ENCODE data around the gene IL1RL1. TPM values are rescaled to one million over a fixed set of nuclear protein-coding genes. Genes with fewer than 3 reads are reported as not detected.

The IL1RL1 gene
- polyA plus RNA-seq, 1 of the 3 experiments (the other 2 are of a cell fraction) = not detected

DNA sequence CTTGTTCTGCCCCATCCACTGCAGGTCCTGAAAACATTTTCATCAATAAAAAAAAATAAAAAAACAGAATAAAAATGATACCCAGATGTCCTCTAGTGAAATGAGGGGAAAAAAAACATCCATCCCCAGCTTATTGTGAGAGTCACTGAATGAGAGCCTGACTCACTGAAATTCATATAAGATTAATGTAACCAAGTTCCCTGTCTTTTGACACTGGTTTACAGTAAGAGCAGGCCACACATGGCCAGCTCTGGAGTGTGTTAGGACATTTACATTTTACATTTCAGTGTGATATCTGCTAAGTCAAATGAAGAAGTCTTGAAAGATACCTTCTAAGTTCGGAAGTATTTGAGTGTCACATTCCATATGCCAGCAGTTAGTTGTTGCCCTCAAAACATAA is 23.1 kb downstream of the IL1RL1 start:
- Histone ChIP-seq H3K79me2 (ENCODE audit: insufficient read depth) (no peaks in the 10 kb centered on the region), H3K4me2 (no peak overlapping the region), H3K4me3 (ENCODE audit: low read depth in 2 of 2, low read length in 1 of 2) (no peak overlapping the region), H3K27me3 (ENCODE audit: insufficient read depth) (no peaks in the 10 kb centered on the region; the same call in 1 of the 2 replicates), H4K20me1 (ENCODE audit: insufficient read depth) (no peaks in the 10 kb centered on the region), H3K9me2 (no peaks in the 10 kb centered on the region), H3K36me3 (replicated peaks in 1 of 2; ENCODE audit: control insufficient read depth in 1 of 2, insufficient read depth in 2 of 2, low read length in 1 of 2) (no peaks in the 10 kb centered on the region), H2AFZ (ENCODE audit: low read depth) (no peak overlapping the region), H3K27ac (ENCODE audit: low read depth in 2 of 2, low read length in 1 of 2) (no peak overlapping the region), H3K9ac (no peak overlapping the region), H3F3A (replicated peaks; ENCODE audit: insufficient read depth) (no peaks in the 10 kb centered on the region), H3K9me3 (no peaks in the 10 kb centered on the region), H3K4me1 (ENCODE audit: control insufficient read depth in 1 of 2, insufficient read depth in 2 of 2, low read depth in 1 of 2, low read length in 1 of 2) (no peaks in the 10 kb centered on the region)
- no peak for DNase-seq
- 10% methylated on average over 1 of the region's 1 CpG for WGBS (ENCODE audit: low lambda C conversion rate)
- ChIA-PET CTCF (interaction anchor here (0.6 kb wide), 1 partner anchor 94 kb away, joined by 3 read pairs; no protein-coding TSS in a partner anchor), POLR2A (no interaction called here)
- TF ChIP-seq MXI1 (IDR thresholded peaks at IDR 0.05; ENCODE audit: low read depth, low read length) = no peak
- no peak for TF ChIP-seq TCF12 (IDR thresholded peaks at IDR 0.05)
- TF ChIP-seq NRF1 (IDR thresholded peaks at IDR 0.05; ENCODE audit: low read depth, low read length) = no peak
- no peak for TF ChIP-seq NFIC (IDR thresholded peaks at IDR 0.05; ENCODE audit: borderline replicate concordance)
- TF ChIP-seq CHD2 (IDR thresholded peaks at IDR 0.05; ENCODE audit: low read length, partially characterized antibody) = no peak
- TF ChIP-seq RAD21 (IDR thresholded peaks at IDR 0.05; ENCODE audit: low read length) = no peak
- TF ChIP-seq, protein P1, sequence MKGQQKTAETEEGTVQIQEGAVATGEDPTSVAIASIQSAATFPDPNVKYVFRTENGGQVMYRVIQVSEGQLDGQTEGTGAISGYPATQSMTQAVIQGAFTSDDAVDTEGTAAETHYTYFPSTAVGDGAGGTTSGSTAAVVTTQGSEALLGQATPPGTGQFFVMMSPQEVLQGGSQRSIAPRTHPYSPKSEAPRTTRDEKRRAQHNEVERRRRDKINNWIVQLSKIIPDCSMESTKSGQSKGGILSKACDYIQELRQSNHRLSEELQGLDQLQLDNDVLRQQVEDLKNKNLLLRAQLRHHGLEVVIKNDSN (IDR thresholded peaks at IDR 0.05; ENCODE audit: borderline replicate concordance, low read depth) = no peak
- TF ChIP-seq, protein P2, sequence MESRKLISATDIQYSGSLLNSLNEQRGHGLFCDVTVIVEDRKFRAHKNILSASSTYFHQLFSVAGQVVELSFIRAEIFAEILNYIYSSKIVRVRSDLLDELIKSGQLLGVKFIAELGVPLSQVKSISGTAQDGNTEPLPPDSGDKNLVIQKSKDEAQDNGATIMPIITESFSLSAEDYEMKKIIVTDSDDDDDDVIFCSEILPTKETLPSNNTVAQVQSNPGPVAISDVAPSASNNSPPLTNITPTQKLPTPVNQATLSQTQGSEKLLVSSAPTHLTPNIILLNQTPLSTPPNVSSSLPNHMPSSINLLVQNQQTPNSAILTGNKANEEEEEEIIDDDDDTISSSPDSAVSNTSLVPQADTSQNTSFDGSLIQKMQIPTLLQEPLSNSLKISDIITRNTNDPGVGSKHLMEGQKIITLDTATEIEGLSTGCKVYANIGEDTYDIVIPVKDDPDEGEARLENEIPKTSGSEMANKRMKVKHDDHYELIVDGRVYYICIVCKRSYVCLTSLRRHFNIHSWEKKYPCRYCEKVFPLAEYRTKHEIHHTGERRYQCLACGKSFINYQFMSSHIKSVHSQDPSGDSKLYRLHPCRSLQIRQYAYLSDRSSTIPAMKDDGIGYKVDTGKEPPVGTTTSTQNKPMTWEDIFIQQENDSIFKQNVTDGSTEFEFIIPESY (IDR thresholded peaks at IDR 0.05; ENCODE audit: borderline replicate concordance, low read depth) = no peak
- TF ChIP-seq RXRA (IDR thresholded peaks at IDR 0.05; ENCODE audit: borderline replicate concordance, low read depth) = no peak
- no peak for TF ChIP-seq EP300 (IDR thresholded peaks at IDR 0.05; ENCODE audit: borderline replicate concordance in 1 of 2, low read depth in 1 of 2, low read length in 1 of 2)
- TF ChIP-seq YY1 (IDR thresholded peaks at IDR 0.05; ENCODE audit: low read depth) = no peak
- no peak for TF ChIP-seq ELF1 (IDR thresholded peaks at IDR 0.05)
- TF ChIP-seq JUND (IDR thresholded peaks at IDR 0.05) = no peak
- TF ChIP-seq SMC3 (IDR thresholded peaks at IDR 0.05; ENCODE audit: low read depth, low read length) = no peak
- TF ChIP-seq, protein P3, sequence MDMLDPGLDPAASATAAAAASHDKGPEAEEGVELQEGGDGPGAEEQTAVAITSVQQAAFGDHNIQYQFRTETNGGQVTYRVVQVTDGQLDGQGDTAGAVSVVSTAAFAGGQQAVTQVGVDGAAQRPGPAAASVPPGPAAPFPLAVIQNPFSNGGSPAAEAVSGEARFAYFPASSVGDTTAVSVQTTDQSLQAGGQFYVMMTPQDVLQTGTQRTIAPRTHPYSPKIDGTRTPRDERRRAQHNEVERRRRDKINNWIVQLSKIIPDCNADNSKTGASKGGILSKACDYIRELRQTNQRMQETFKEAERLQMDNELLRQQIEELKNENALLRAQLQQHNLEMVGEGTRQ (IDR thresholded peaks at IDR 0.05; ENCODE audit: borderline replicate concordance, low read depth, low read length) = no peak

DNA sequence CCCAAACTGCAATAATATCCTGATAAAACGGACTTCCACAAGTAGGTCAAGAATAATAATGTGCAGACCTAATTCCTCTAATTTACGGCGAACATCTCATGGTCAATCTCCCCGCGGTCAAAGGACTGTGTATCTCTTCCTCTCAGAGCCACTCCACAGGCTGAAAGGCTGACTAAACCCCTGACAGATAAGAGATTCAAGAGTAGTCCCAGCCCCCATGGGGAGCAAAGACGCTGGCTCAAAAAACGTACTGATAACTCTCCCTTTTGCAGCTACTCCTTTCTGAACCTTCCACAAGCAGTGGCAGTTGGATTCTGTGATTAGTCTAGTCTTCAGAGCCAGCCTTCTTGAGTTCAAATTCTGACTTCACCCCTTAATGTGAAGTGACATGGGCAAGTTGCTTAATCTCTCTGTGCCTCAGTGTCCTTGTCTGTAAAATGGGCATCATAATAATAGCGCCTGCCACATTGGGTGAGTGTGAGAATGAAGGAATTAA is 24.6 kb downstream of the IL1RL1 start:
- ChIA-PET POLR2A (no interaction called here), CTCF (interaction anchor here (2.2 kb wide), 1 partner anchor 20 kb away, joined by 6 read pairs; the partner anchor contains the start of gene IL18R1)
- H3K4me3 ChIP-seq (ENCODE audit: low read depth in 2 of 2, low read length in 1 of 2) = no peak overlapping the region
- no peaks in the 10 kb centered on the region for H3K4me1 ChIP-seq (ENCODE audit: control insufficient read depth in 1 of 2, insufficient read depth in 2 of 2, low read depth in 1 of 2, low read length in 1 of 2)
- no peak overlapping the region for H2AFZ ChIP-seq (ENCODE audit: low read depth)
- H3K9me3 ChIP-seq = no peaks in the 10 kb centered on the region
- H3K4me2 ChIP-seq = no peak overlapping the region
- no peak overlapping the region for H3K9ac ChIP-seq
- no peaks in the 10 kb centered on the region for H4K20me1 ChIP-seq (ENCODE audit: insufficient read depth)
- H3K36me3 ChIP-seq (replicated peaks in 1 of 2; ENCODE audit: control insufficient read depth in 1 of 2, insufficient read depth in 2 of 2, low read length in 1 of 2) = no peaks in the 10 kb centered on the region
- H3F3A ChIP-seq (replicated peaks; ENCODE audit: insufficient read depth) = no peaks in the 10 kb centered on the region
- no peak overlapping the region for H3K27ac ChIP-seq (ENCODE audit: low read depth in 2 of 2, low read length in 1 of 2)
- peaks cover 5% of the 10 kb centered on the region; the same call in 1 of the 2 replicates for H3K27me3 ChIP-seq (ENCODE audit: insufficient read depth)
- DNase-seq = no peak
- no peak for TF ChIP-seq FOSL2 (IDR thresholded peaks at IDR 0.05; ENCODE audit: borderline replicate concordance, low read depth)
- no peak for TF ChIP-seq GABPA (IDR thresholded peaks at IDR 0.05; ENCODE audit: low read depth)
- WGBS (ENCODE audit: low lambda C conversion rate) = 10% methylated on average over 8 of the region's 8 CpGs
- no peaks in the 10 kb centered on the region for H3K9me2 ChIP-seq
- no peaks in the 10 kb centered on the region for H3K79me2 ChIP-seq (ENCODE audit: insufficient read depth)

All from SK-N-SH (cell line).